ENCODE data around the gene IFFO2.

The IFFO2 gene

DNA sequence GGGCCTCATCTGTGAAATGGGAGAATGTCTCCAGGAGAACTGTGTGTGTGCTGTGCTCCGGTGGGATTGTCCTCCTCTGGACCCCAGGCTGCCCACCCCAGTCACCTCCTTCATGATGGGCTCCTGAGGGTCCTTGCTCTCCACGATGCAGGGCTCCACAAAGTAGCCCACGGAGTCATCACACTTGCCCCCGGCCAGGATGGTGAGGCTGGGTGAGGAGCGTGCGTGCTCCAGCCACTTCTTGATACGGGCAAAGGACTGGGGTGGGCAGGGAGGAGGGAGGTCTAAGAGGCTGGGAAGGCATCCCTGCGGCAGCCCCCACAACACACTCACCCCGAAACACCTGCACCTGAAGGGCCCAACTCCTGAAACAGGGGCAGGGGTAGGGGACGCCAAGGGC is 80.3 kb downstream of the IFFO2 start:
- TF ChIP-seq, protein P1, sequence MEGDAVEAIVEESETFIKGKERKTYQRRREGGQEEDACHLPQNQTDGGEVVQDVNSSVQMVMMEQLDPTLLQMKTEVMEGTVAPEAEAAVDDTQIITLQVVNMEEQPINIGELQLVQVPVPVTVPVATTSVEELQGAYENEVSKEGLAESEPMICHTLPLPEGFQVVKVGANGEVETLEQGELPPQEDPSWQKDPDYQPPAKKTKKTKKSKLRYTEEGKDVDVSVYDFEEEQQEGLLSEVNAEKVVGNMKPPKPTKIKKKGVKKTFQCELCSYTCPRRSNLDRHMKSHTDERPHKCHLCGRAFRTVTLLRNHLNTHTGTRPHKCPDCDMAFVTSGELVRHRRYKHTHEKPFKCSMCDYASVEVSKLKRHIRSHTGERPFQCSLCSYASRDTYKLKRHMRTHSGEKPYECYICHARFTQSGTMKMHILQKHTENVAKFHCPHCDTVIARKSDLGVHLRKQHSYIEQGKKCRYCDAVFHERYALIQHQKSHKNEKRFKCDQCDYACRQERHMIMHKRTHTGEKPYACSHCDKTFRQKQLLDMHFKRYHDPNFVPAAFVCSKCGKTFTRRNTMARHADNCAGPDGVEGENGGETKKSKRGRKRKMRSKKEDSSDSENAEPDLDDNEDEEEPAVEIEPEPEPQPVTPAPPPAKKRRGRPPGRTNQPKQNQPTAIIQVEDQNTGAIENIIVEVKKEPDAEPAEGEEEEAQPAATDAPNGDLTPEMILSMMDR (IDR thresholded peaks at IDR 0.05) = no peak

DNA sequence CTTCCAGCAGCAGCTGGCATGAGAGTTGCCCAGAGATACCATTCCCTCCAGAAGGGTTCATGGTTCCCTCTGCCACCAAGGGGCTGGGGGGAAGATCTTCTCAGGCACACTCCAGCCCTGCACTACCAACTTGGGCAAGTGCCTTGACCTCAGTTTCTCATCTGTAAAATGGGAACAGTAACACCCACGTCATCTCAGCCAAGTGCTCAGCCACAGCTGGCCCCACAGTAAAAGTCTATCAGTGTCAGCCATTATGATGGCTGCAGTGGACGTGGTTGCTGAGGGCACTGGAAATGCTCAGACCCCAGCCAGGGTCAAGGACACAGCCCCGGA is 80.7 kb downstream of the IFFO2 start:
- TF ChIP-seq, protein P1 (IDR thresholded peaks at IDR 0.05) = no peak

DNA sequence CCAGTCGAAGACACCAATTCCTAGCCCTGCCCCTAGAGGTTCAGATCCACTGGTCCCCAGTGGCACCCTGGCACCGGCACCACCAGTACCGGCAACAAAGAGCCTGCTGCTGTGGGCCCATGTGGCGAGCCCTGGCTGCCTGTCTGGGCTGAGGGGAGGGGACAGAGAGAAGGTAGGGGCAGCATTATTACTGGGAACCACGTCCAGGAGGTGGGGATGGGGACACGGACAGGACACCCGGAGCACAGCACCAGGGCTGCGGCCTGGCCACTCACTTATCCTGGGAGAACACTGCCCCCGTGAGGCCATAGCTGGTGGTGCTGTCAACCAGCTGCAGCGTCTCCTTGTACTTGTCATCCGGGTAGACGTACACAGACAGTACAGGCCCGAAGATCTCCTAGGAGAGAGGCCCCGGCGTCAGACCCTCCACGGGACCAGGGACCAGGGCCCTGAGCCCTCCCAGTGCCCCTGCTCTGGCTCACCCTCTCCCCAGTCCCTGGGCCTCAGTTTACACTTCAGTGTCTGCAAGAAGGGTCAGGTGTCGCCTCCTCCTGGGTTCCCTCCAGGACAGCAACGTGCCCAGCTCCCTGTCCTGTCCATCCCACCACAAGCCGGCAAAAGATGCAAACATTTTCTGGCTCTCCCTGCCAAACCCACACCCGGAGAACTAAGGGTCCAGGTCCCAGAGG is 81.2 kb downstream of the IFFO2 start:
- TF ChIP-seq, protein P1 (IDR thresholded peaks at IDR 0.05) = peak; percentile 65; the same call in 1 of the 2 replicates

DNA sequence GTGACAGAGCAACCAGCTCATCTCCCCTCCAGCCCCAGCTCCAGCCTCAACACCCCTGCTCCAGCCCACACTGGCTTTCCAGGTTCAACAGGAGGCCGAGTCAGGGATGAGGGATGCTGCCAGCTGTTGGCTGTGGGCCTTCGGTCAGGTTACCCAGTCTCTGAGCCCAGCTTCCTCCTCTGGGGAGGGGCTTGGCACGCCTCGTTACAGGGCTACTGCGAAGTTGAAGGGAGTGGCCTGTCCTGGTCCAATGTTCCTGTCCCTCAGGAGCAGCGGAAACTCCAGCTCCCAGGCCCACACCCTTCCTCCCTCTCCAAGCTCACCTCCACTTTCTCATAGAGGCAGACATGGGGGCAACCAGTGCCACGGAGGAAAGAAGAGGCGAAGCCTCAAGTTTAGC is 81.9 kb downstream of the IFFO2 start:
- TF ChIP-seq, protein P1 (IDR thresholded peaks at IDR 0.05) = no peak

DNA sequence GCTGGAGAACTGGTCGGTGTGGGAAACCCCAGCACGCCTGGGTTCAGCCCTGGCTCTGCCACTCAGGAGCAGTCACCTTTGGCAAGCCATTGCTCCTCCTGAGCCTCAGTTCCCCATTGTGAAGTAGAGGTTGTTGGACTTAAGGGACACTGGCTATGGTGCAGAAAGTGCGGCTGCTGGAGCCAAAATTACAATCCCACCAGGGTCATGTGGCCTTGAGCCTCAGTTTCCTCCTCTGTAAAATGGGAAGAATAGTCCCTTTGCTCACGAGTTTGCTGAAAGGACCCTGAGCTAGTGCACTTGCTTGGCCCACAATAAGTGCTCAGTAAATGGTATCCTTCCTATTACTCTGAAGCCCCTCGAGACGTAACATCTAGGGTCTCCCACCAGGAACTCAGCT is 82.4 kb downstream of the IFFO2 start:
- TF ChIP-seq, protein P1 (IDR thresholded peaks at IDR 0.05) = no peak

DNA sequence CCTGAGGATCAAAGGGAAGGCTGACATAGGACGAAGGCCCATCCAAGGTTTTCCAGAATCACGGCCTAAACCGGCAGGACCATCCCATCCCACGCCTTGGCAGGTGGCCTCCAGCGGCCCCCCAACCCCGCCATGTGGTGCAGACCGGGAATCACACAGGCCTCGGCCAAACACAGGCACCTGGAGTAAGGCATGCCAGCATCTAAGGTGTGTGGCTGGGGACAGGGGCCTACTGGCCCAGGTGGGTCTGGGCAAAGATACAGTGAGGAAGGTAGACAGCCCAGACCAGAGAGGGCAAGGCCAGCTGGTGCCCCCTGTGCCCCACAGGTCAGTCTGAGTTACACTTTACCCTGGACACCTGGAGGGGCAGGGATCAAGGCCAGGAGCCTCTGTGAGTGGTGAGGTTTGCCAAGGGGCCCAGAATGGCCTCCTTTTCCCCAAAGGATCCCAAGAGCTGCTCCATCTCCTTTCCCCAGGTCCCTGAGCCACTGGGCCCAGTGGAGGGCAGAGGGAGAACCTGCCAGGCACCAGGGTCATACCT is 84.3 kb downstream of the IFFO2 start:
- TF ChIP-seq, protein P1 (IDR thresholded peaks at IDR 0.05) = no peak

DNA sequence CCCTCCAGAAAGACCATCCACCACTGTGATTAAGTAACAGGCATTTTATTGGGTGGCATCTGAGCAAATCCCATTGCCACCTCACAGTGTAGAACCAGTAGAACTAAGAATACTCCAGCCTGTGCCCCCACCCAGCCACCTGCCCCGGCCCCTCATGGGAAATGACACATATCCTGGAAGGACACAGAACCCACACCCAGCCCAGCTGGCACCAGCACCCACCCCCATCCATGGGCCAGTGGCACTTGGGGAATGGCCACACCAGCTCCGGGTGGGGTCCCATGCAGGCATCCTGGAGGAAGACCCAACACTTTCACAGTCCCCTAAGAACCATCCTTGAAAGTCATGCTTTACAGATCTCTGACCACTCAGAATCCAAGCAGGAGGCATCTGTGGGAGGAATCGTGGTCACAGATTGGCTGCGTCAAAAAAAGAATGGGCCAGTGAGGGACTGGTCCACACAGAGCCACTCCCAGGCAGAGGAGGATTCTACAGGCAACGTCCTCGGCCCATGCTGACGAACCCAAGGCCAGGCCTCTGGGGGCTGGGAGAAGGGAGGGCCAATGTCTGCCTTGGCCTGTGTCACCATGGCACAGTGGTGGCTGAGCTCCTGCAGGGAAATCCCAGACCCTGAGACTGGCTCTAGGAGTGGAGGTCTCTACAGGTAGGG is 84.9 kb downstream of the IFFO2 start:
- TF ChIP-seq, protein P1 (IDR thresholded peaks at IDR 0.05) = no peak

All from LNCAP (cell line).